Middle frontal gyrus (tissue), 1 donor: ENCODE data around the gene NPTX1.

Experiments used
- DNase-seq: peaks from one replicate; pipeline ENCODE4 v3.0.0-alpha.2; 2015; ENCODE audit warnings: low spot score; ENCODE audit errors: extremely low spot score

NPTX1 gene

GRCh38 chr17:80445007-80445725, 31.2 kb downstream of the NPTX1 start:
- DNase-seq: no peak

- DNase-seq: no peak
Measured at GRCh38 chr17:80444644-80444979, 31.8 kb downstream of the NPTX1 start.

- DNase-seq: no peak
Measured at GRCh38 chr17:80443916-80444643, 32.3 kb downstream of the NPTX1 start.

GRCh38 chr17:80443498-80443897, 32.9 kb downstream of the NPTX1 start:
- DNase-seq: no peak

GRCh38 chr17:80442764-80443163, 33.6 kb downstream of the NPTX1 start:
- no peak for DNase-seq

- DNase-seq: no peak
Measured at GRCh38 chr17:80442323-80442659, 34.1 kb downstream of the NPTX1 start.

- no peak for DNase-seq
Measured at GRCh38 chr17:80441598-80442322, 34.6 kb downstream of the NPTX1 start.

GRCh38 chr17:80441133-80441578, 35.3 kb downstream of the NPTX1 start:
- DNase-seq: no peak

GRCh38 chr17:80439499-80439898, 36.9 kb downstream of the NPTX1 start:
- no peak for DNase-seq

GRCh38 chr17:80438806-80439205, 37.6 kb downstream of the NPTX1 start:
- no peak for DNase-seq

- DNase-seq: no peak
Measured at GRCh38 chr17:80437532-80437931, 38.9 kb downstream of the NPTX1 start.

GRCh38 chr17:80433916-80434666, 42.3 kb downstream of the NPTX1 start:
- DNase-seq: no peak

- no peak for DNase-seq
Measured at GRCh38 chr17:80432961-80433550, 43.4 kb downstream of the NPTX1 start.

- DNase-seq: no peak
Measured at GRCh38 chr17:80432350-80432955, 44.0 kb downstream of the NPTX1 start.

- DNase-seq: no peak
Measured at GRCh38 chr17:80431246-80432195, 44.9 kb downstream of the NPTX1 start.

GRCh38 chr17:80430446-80431245, 45.8 kb downstream of the NPTX1 start:
- DNase-seq: no peak

- no peak for DNase-seq
Measured at GRCh38 chr17:80429356-80430275, 46.8 kb downstream of the NPTX1 start.

- no peak for DNase-seq
Measured at GRCh38 chr17:80428796-80429195, 47.6 kb downstream of the NPTX1 start.
